GM23338 (cell line): Measurements from ENCODE around the gene B3GAT2. TPM values are rescaled to one million over a fixed set of nuclear protein-coding genes. Genes with fewer than 3 reads are reported as not detected.

Experiments
- ATAC-seq: fragments of 200-7000 bp; cut with Tn5 transposase; 3 replicates; pipeline ENCODE4 v1.9.1; 2020
- DNase-seq: peaks from one replicate; pipeline ENCODE4 v3.0.0-alpha.2; 2015; ENCODE audit warnings: low spot score
- H2AFZ ChIP-seq: fragments of 200-600 bp; sonication (generic); 2 replicates; pipeline ENCODE4 v1.8.0; 2016; ENCODE audit warnings: antibody characterized with exemption, mild to moderate bottlenecking, moderate library complexity
- H3F3A ChIP-seq: fragments of 200-600 bp; sonication (generic); replicated peaks from 2 replicates; pipeline ENCODE4 v1.8.0; 2017; ENCODE audit warnings: antibody characterized with exemption, mixed run types, low read depth
- H3K27ac ChIP-seq: fragments of 200-600 bp; sonication (generic); 2 replicates; pipeline ENCODE4 v1.6.1; 2016; ENCODE audit warnings: low read depth
- H3K27me3 ChIP-seq: fragments of 200-600 bp; sonication (generic); 2 replicates; pipeline ENCODE4 v1.8.0; 2016; ENCODE audit warnings: mild to moderate bottlenecking, mixed run types, moderate library complexity; ENCODE audit not compliant: insufficient read depth
- H3K36me3 ChIP-seq: fragments of 200-600 bp; sonication (generic); 2 replicates; pipeline ENCODE4 v1.8.0; 2016; ENCODE audit warnings: mild to moderate bottlenecking; ENCODE audit not compliant: insufficient read depth
- H3K4me1 ChIP-seq: fragments of 200-600 bp; sonication (generic); 2 replicates; pipeline ENCODE4 v1.8.0; 2016; ENCODE audit warnings: mild to moderate bottlenecking, moderate library complexity; ENCODE audit not compliant: insufficient read depth
- H3K4me2 ChIP-seq: fragments of 200-600 bp; sonication (generic); 2 replicates; pipeline ENCODE4 v1.7.1; 2017; ENCODE audit warnings: mixed run types
- H3K4me3 ChIP-seq: fragments of 200-600 bp; sonication (generic); 2 replicates; pipeline ENCODE4 v1.6.1; 2016; ENCODE audit warnings: mixed run types
- H3K79me2 ChIP-seq: fragments of 200-600 bp; sonication (generic); replicated peaks from 2 replicates; pipeline ENCODE4 v1.8.0; 2017; ENCODE audit warnings: mild to moderate bottlenecking; ENCODE audit not compliant: insufficient read depth
- H3K9me2 ChIP-seq: fragments of 200-600 bp; sonication (generic); 2 replicates; pipeline ENCODE4 v1.8.0; 2017; ENCODE audit not compliant: insufficient read depth
- H4K20me1 ChIP-seq: fragments of 200-600 bp; sonication (generic); replicated peaks from 2 replicates; pipeline ENCODE4 v1.8.0; 2017; ENCODE audit warnings: mild to moderate bottlenecking; ENCODE audit not compliant: insufficient read depth
- H3K27ac Mint-ChIP-seq: 2 replicates; pipeline ENCODE4 v1.8.0; 2020; ENCODE audit warnings: inconsistent platforms, mild to moderate bottlenecking, moderate library complexity, mixed read lengths
- H3K27me3 Mint-ChIP-seq: 3 replicates; pipeline ENCODE4 v1.8.0; 2022; ENCODE audit warnings: low read depth, mild to moderate bottlenecking, moderate library complexity, mixed read lengths, inconsistent platforms; ENCODE audit not compliant: insufficient read depth, poor library complexity
- H3K36me3 Mint-ChIP-seq: 3 replicates; pipeline ENCODE4 v1.8.0; 2021; ENCODE audit warnings: low read depth, mild to moderate bottlenecking, inconsistent platforms, moderate library complexity, mixed read lengths
- H3K4me1 Mint-ChIP-seq: 3 replicates; pipeline ENCODE4 v1.8.0; 2020; ENCODE audit warnings: mild to moderate bottlenecking, inconsistent platforms, mixed read lengths
- H3K4me3 Mint-ChIP-seq: 3 replicates; pipeline ENCODE4 v1.8.0; 2021; ENCODE audit warnings: moderate library complexity, mild to moderate bottlenecking, inconsistent platforms, mixed read lengths
- H3K9me3 Mint-ChIP-seq: 3 replicates; pipeline ENCODE4 v1.8.0; 2020; ENCODE audit warnings: moderate library complexity, mild to moderate bottlenecking, inconsistent platforms, mixed read lengths
- CREB1 ChIP-seq: fragments of 250-450 bp; sonication (Bioruptor Pico); IDR thresholded peaks from 2 replicates; pipeline ENCODE4 v1.5.0; 2020; ENCODE audit warnings: low read depth, mild to moderate bottlenecking, moderate library complexity
- EZH2 ChIP-seq: fragments of 200-600 bp; sonication (generic); IDR thresholded peaks from one replicate; pipeline ENCODE4 v1.8.0; 2017; ENCODE audit warnings: antibody characterized with exemption, mild to moderate bottlenecking, low read depth; ENCODE audit not compliant: unreplicated experiment
- EZH2phosphoT487 ChIP-seq: fragments of 200-600 bp; sonication (generic); IDR thresholded peaks from one replicate; pipeline ENCODE4 v1.8.1; 2018; ENCODE audit warnings: antibody characterized with exemption; ENCODE audit not compliant: unreplicated experiment
- JUNB ChIP-seq: IDR thresholded peaks from one replicate; pipeline ENCODE4 v1.6.1; 2016; ENCODE audit warnings: antibody characterized with exemption; ENCODE audit not compliant: unreplicated experiment
- NANOG ChIP-seq: IDR thresholded peaks from 2 replicates; pipeline ENCODE4 v1.6.1; 2016; ENCODE audit warnings: antibody characterized with exemption, borderline replicate concordance
- POLR2AphosphoS5 ChIP-seq: IDR thresholded peaks from 2 replicates; pipeline ENCODE4 v1.6.1; 2016; ENCODE audit warnings: antibody characterized with exemption, low read depth
- STAT1 ChIP-seq: IDR thresholded peaks from one replicate; pipeline ENCODE4 v1.6.1; 2016; ENCODE audit warnings: antibody characterized with exemption; ENCODE audit not compliant: unreplicated experiment
- ZNF114 ChIP-seq: fragments of 250-450 bp; sonication (Bioruptor Pico); IDR thresholded peaks from 2 replicates; pipeline ENCODE4 v1.5.0; 2020; ENCODE audit warnings: mild to moderate bottlenecking, moderate library complexity
- ZNF331 ChIP-seq: fragments of 250-450 bp; sonication (Bioruptor Pico); IDR thresholded peaks from 2 replicates; pipeline ENCODE4 v1.5.0; 2020; ENCODE audit warnings: low read depth, mild to moderate bottlenecking, moderate library complexity
- polyA plus RNA-seq: library from polyadenylated mRNA; unstranded; fragments of >200 nt; fragmentation: Nextera tagmentation; extraction: Ambion mirVana; gene quantifications from 2 replicates; pipeline ENCODE4 v1.2.1, GENCODE V29; 2016
- total RNA-seq: library from RNA; depleted of rRNA; stranded (reverse); fragments of >200 nt; shearing (Covaris generic); gene quantifications from 2 replicates; pipeline ENCODE4 v1.2.3, GENCODE V29; 2014
- TF ChIP-seq, protein P1 (sequence below): IDR thresholded peaks from one replicate; pipeline ENCODE4 v1.6.1; 2018; ENCODE audit warnings: antibody characterized with exemption; ENCODE audit not compliant: unreplicated experiment
- TF ChIP-seq, protein P2 (sequence below), 2 experiments: fragments of 200-600 bp in 1 of 2; sonication (generic) in 1 of 2; conservative IDR thresholded peaks; 2 replicates each; pipeline versions ENCODE4 v1.5.1 to v1.6.1; 2016 to 2017; ENCODE audit warnings: antibody characterized with exemption in 2 of 2, low read depth in 2 of 2, mild to moderate bottlenecking in 2 of 2, moderate library complexity in 1 of 2
- TF ChIP-seq, protein P3 (sequence below): IDR thresholded peaks from 2 replicates; pipeline ENCODE4 v1.6.1; 2016; ENCODE audit warnings: antibody characterized with exemption
- TF ChIP-seq, protein P4 (sequence below): fragments of 250-450 bp; sonication (Bioruptor Pico); IDR thresholded peaks from 2 replicates; pipeline ENCODE4 v1.5.0; 2020; ENCODE audit warnings: mild to moderate bottlenecking, moderate library complexity

The B3GAT2 gene
- total and polyA plus RNA-seq, 2 experiments from 2014 or later, result 1.7 to 1.8 TPM

DNA sequence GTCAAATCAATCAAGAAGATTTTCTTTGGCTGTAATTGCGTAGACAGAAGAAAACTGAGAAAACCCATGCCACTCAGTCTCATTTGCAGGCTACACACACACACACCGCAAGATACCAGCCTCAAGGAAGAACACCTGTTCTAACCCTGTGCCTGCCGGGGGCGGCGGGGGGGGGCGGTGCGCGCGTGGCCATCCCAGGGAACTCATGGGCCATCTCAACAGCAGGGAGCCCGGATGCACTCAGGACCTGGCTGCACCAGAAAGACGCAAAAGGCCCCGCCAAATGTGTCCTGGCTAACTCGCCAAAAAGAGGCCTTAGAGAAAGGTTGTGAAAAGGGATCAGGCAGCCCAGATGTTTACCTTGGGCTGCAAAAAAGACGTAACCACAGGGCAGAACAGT lies 2.1 kb downstream of the B3GAT2 start:
- TF ChIP-seq ZNF114 (CRISPR knock-in tag) (no peak), POLR2AphosphoS5 (no peak), CREB1 (CRISPR knock-in tag) (no peak), EZH2 (no peak), JUNB (no peak), NANOG (no peak), STAT1 (no peak), EZH2phosphoT487 (no peak), ZNF331 (CRISPR knock-in tag) (no peak)
- TF ChIP-seq, protein P1, sequence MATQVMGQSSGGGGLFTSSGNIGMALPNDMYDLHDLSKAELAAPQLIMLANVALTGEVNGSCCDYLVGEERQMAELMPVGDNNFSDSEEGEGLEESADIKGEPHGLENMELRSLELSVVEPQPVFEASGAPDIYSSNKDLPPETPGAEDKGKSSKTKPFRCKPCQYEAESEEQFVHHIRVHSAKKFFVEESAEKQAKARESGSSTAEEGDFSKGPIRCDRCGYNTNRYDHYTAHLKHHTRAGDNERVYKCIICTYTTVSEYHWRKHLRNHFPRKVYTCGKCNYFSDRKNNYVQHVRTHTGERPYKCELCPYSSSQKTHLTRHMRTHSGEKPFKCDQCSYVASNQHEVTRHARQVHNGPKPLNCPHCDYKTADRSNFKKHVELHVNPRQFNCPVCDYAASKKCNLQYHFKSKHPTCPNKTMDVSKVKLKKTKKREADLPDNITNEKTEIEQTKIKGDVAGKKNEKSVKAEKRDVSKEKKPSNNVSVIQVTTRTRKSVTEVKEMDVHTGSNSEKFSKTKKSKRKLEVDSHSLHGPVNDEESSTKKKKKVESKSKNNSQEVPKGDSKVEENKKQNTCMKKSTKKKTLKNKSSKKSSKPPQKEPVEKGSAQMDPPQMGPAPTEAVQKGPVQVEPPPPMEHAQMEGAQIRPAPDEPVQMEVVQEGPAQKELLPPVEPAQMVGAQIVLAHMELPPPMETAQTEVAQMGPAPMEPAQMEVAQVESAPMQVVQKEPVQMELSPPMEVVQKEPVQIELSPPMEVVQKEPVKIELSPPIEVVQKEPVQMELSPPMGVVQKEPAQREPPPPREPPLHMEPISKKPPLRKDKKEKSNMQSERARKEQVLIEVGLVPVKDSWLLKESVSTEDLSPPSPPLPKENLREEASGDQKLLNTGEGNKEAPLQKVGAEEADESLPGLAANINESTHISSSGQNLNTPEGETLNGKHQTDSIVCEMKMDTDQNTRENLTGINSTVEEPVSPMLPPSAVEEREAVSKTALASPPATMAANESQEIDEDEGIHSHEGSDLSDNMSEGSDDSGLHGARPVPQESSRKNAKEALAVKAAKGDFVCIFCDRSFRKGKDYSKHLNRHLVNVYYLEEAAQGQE, result no peak
- TF ChIP-seq, protein P2, sequence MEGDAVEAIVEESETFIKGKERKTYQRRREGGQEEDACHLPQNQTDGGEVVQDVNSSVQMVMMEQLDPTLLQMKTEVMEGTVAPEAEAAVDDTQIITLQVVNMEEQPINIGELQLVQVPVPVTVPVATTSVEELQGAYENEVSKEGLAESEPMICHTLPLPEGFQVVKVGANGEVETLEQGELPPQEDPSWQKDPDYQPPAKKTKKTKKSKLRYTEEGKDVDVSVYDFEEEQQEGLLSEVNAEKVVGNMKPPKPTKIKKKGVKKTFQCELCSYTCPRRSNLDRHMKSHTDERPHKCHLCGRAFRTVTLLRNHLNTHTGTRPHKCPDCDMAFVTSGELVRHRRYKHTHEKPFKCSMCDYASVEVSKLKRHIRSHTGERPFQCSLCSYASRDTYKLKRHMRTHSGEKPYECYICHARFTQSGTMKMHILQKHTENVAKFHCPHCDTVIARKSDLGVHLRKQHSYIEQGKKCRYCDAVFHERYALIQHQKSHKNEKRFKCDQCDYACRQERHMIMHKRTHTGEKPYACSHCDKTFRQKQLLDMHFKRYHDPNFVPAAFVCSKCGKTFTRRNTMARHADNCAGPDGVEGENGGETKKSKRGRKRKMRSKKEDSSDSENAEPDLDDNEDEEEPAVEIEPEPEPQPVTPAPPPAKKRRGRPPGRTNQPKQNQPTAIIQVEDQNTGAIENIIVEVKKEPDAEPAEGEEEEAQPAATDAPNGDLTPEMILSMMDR (conservative IDR thresholded peaks at IDR 0.05; ENCODE audit: low read depth in 2 of 2), result no peak
- TF ChIP-seq, protein P3, sequence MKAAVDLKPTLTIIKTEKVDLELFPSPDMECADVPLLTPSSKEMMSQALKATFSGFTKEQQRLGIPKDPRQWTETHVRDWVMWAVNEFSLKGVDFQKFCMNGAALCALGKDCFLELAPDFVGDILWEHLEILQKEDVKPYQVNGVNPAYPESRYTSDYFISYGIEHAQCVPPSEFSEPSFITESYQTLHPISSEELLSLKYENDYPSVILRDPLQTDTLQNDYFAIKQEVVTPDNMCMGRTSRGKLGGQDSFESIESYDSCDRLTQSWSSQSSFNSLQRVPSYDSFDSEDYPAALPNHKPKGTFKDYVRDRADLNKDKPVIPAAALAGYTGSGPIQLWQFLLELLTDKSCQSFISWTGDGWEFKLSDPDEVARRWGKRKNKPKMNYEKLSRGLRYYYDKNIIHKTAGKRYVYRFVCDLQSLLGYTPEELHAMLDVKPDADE, result no peak
- TF ChIP-seq, protein P4, sequence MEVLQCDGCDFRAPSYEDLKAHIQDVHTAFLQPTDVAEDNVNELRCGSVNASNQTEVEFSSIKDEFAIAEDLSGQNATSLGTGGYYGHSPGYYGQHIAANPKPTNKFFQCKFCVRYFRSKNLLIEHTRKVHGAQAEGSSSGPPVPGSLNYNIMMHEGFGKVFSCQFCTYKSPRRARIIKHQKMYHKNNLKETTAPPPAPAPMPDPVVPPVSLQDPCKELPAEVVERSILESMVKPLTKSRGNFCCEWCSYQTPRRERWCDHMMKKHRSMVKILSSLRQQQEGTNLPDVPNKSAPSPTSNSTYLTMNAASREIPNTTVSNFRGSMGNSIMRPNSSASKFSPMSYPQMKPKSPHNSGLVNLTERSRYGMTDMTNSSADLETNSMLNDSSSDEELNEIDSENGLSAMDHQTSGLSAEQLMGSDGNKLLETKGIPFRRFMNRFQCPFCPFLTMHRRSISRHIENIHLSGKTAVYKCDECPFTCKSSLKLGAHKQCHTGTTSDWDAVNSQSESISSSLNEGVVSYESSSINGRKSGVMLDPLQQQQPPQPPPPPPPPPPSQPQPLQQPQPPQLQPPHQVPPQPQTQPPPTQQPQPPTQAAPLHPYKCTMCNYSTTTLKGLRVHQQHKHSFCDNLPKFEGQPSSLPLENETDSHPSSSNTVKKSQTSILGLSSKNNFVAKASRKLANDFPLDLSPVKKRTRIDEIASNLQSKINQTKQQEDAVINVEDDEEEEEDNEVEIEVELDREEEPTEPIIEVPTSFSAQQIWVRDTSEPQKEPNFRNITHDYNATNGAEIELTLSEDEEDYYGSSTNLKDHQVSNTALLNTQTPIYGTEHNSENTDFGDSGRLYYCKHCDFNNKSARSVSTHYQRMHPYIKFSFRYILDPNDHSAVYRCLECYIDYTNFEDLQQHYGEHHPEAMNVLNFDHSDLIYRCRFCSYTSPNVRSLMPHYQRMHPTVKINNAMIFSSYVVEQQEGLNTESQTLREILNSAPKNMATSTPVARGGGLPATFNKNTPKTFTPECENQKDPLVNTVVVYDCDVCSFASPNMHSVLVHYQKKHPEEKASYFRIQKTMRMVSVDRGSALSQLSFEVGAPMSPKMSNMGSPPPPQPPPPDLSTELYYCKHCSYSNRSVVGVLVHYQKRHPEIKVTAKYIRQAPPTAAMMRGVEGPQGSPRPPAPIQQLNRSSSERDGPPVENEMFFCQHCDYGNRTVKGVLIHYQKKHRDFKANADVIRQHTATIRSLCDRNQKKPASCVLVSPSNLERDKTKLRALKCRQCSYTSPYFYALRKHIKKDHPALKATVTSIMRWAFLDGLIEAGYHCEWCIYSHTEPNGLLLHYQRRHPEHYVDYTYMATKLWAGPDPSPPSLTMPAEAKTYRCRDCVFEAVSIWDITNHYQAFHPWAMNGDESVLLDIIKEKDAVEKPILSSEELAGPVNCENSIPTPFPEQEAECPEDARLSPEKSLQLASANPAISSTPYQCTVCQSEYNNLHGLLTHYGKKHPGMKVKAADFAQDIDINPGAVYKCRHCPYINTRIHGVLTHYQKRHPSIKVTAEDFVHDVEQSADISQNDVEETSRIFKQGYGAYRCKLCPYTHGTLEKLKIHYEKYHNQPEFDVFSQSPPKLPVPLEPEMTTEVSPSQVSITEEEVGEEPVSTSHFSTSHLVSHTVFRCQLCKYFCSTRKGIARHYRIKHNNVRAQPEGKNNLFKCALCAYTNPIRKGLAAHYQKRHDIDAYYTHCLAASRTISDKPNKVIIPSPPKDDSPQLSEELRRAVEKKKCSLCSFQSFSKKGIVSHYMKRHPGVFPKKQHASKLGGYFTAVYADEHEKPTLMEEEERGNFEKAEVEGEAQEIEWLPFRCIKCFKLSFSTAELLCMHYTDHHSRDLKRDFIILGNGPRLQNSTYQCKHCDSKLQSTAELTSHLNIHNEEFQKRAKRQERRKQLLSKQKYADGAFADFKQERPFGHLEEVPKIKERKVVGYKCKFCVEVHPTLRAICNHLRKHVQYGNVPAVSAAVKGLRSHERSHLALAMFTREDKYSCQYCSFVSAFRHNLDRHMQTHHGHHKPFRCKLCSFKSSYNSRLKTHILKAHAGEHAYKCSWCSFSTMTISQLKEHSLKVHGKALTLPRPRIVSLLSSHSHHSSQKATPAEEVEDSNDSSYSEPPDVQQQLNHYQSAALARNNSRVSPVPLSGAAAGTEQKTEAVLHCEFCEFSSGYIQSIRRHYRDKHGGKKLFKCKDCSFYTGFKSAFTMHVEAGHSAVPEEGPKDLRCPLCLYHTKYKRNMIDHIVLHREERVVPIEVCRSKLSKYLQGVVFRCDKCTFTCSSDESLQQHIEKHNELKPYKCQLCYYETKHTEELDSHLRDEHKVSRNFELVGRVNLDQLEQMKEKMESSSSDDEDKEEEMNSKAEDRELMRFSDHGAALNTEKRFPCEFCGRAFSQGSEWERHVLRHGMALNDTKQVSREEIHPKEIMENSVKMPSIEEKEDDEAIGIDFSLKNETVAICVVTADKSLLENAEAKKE (CRISPR knock-in tag), result no peak
- Histone ChIP-seq H3K79me2 (no peaks in the 10 kb centered on the region), H3K4me1 (peaks cover 15% of the 10 kb centered on the region), H3K4me3 (peak overlapping the region; percentile 82), H3F3A (no peaks in the 10 kb centered on the region), H3K36me3 (no peaks in the 10 kb centered on the region), H3K27me3 (peaks cover 67% of the 10 kb centered on the region), H3K27ac (no peak overlapping the region), H3K4me2 (peak overlapping the region; percentile 96), H4K20me1 (no peaks in the 10 kb centered on the region), H3K9me2 (no peaks in the 10 kb centered on the region), H2AFZ (peak overlapping the region; percentile 47)
- Mint-ChIP-seq H3K27me3 (peaks cover 46% of the 10 kb centered on the region), H3K9me3 (no peaks in the 10 kb centered on the region; the same call in 2 of the 3 replicates), H3K4me1 (peaks cover 29% of the 10 kb centered on the region), H3K4me3 (peak overlapping the region; percentile 61), H3K36me3 (no peaks in the 10 kb centered on the region; the same call in 2 of the 3 replicates), H3K27ac (no peak overlapping the region)
- DNase-seq, result peak; percentile 45
- no peak for ATAC-seq
